Endothelial cell of umbilical vein (primary cell): ENCODE results near the gene GATA2.
A peak's percentile ranks its signal among the peaks of the same experiment; 100 is the strongest.

Experiments used
- CTCF ChIP-seq, 2 donors: IDR thresholded peaks; 1 replicate in 1 of 2; 2 replicates in 1 of 2; pipeline ENCODE4 v1.5.1; 2011; ENCODE audit warnings: low read length in 2 of 2, mild to moderate bottlenecking in 2 of 2, moderate library complexity in 2 of 2, control low read depth in 1 of 2, inconsistent platforms in 1 of 2, low read depth in 1 of 2; ENCODE audit not compliant: insufficient read depth in 1 of 2; ENCODE audit errors: extremely low read depth in 1 of 2
- EZH2 ChIP-seq: IDR thresholded peaks from 2 replicates; pipeline ENCODE4 v1.6.1; 2012; ENCODE audit warnings: borderline replicate concordance, low read depth, mild to moderate bottlenecking, moderate library complexity, low read length, inconsistent platforms; ENCODE audit not compliant: severe bottlenecking
- FOS ChIP-seq: IDR thresholded peaks from 2 replicates; pipeline ENCODE4 v1.6.1; 2011; ENCODE audit warnings: mild to moderate bottlenecking, low read length, moderate library complexity, borderline replicate concordance; ENCODE audit not compliant: insufficient read depth
- JUN ChIP-seq: IDR thresholded peaks from 2 replicates; pipeline ENCODE4 v1.6.1; 2011; ENCODE audit warnings: borderline replicate concordance, low read depth; ENCODE audit not compliant: insufficient read length, insufficient read depth
- MAX ChIP-seq: IDR thresholded peaks from 2 replicates; pipeline ENCODE4 v1.6.1; 2011; ENCODE audit not compliant: insufficient read depth, insufficient read length
- MYC ChIP-seq: IDR thresholded peaks from one replicate; pipeline ENCODE4 v1.6.1; 2011; ENCODE audit warnings: mild to moderate bottlenecking, low read depth, low read length
- POLR2A ChIP-seq: IDR thresholded peaks from 2 replicates; pipeline ENCODE4 v1.6.1; 2012; ENCODE audit warnings: low read depth, mild to moderate bottlenecking, control low read depth, low read length
- POLR2AphosphoS5 ChIP-seq: IDR thresholded peaks from 2 replicates; pipeline ENCODE4 v1.6.1; 2012; ENCODE audit warnings: low read depth, mild to moderate bottlenecking, control low read depth, low read length, moderate library complexity; ENCODE audit not compliant: insufficient read depth

- TF ChIP-seq CTCF (IDR thresholded peaks at IDR 0.05; ENCODE audit: extremely low read depth in 1 of 2, insufficient read depth in 1 of 2, low read depth in 1 of 2, low read length in 2 of 2) (no peak), POLR2A (peak; percentile 34), POLR2AphosphoS5 (no peak), JUN (no peak), MAX (no peak), EZH2 (no peak), MYC (no peak), FOS (no peak)
Observed at GRCh38 chr3:128494367-128494650, 1.3 kb upstream of the GATA2 start.
